CD4-positive, alpha-beta T cell treated with Interleukin-17A for 1 hour (primary cell): Measurements from ENCODE around the gene GDF7.

ENCODE experiments used
- DNase-seq: peaks from one replicate; pipeline ENCODE4 v3.0.0-alpha.2; 2020

The GDF7 gene

DNA sequence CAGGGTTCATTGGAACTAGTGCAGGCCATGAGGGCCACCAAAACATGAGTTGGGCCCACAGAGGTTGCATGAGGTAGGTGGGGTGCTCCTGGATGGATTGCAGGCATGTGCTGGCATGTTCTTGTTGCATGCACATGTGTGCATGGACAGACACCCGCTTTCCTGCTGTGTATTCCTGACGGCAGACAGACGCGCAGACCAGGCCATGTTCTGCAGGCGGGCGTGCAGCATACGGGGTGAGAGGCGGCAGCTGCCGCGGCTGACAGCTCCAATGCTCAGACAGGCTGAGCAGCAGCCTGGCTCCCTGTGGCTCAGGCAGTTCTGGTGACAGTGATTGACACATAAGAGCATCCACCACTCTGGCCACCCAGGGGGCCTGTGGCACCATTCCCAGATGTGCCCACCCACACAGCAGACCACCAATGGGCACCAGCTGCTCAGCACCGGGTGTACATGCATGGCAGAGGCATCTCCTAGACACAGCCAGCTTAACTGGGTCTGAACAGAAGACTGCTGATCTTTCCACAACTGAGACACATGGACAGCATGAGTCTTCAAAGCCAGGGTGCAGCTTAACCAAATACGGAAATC is 37.3 kb upstream of the GDF7 start:
- no peak for DNase-seq

DNA sequence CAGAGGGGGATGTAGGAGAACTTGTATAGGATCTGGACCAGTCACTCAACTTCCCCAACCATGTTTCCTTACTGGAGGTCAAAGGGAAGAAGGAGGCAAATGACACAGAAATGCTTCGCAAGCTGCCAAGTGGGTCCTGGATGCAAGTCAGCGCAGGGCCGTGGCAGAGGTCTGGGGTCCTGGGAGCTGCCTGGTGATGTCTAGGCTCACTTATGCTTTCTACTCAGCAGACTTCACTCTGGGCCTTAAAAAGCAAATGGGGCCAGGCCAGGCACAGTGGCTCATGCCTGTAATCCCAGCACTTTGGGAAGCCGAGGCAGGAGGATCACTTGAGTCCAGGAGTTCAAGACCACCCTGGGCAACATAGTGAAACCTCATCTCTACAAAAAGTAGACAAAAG is 36.0 kb upstream of the GDF7 start:
- DNase-seq, result no peak

DNA sequence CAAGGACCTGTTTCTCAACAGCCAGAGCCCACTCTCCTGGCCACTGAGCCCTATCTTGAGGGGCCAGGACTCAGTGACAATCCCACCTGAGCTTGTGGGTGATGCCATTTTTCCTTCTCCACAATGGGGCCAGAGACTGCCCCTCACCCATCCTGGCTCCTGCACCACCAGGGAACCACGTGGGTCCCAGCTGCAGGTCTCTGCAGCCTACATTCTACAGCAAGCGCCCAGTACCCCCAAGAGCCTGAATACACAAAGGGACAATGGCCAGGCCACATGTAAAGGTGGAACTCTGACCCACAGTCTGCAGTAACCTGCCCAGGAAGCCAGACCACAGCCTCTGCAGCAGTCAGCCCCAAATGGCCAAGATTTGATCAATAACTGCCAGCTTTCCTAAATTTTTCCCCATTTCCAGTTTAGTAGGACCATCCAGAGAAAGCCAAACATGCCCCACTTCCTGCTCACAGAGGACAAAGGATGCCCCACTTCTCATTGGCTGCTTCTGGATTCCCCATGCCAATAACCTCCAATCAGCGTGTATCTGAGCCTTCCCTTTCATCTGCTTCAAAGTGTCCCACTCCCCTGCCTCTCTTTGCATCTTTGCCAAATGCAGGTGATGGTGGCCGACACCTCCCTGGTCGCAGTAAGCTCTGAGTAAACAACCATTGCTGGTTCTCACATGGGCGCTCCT is 35.2 kb upstream of the GDF7 start:
- DNase-seq, result no peak

DNA sequence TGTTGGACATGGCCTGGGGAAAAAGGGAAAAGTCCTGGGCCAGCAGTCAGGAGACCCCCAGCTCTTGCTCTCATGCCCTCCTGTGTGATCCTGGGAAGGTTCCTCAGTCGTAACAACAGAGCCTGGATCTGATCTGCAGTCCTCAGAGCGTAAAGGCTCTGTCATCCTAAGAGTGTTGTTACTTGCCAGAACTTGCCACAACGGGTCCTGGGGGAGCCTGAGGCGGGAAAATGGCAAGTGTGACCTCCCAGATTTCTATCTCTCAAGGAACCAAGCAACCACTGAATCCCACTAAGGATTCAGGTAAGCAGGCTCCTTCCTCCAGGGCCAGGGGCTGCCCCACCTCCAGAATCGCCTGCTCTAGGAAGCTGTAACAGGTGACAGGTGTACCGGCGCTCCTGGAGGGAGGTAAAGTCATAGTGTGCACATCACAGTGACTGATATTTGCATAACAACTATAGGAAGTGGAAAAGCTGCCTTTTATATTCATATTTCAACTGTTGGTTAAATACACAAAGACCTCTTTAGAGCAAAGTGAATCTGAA is 34.4 kb upstream of the GDF7 start:
- no peak for DNase-seq

DNA sequence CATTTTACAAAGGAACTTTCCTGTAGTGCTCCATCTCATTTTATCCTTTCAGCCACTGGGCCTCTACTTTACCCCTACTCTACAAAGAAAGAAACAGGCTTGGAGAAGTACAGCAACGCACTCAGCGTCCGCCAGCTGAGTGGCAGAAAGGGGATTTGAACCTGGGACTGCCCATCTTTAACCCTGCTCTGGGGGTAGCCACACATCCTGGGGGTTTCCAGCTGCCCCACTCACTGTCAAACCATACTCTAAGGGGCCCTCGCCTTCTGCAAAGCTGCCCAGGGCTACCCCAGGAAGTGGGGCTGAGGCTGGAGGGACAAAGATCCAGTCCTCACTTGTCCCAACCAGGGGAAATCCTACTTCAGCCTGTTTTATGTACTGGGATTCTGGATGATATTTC is 33.9 kb upstream of the GDF7 start:
- no peak for DNase-seq

DNA sequence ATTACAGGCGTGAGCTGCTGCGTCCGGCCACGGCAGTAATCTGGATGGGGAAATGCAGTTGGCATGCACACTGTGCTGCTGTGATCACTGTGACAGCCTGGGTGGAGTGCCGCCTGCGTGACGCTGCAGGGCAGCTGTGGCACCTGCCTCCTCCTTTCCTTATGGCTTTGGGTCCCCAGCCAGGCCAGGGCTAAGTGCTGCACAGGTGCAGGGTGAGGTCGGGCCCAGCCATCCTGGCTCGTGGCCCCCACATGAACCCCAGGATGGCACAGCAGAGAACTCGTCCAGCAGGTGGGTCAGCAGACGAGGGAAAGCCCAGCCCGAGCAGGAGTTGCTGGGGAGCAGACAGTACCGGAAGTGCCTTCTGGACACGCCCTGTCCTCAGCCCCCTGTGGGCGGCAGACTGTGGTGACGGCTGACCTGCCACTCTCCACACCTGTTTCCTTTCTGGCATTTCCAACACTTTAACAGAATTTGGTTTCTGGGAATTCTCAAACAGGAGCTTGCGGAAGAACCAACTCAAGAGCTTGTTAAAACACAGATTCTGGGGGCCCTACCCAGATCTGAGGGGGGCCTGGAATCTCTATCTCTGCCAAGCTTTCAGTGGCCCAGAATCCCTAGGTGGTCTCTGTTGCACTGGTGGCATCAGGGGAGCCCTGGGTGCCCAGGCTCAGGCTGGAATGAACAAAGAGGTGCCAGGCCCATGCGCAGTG is 33.0 kb upstream of the GDF7 start:
- DNase-seq, result no peak

DNA sequence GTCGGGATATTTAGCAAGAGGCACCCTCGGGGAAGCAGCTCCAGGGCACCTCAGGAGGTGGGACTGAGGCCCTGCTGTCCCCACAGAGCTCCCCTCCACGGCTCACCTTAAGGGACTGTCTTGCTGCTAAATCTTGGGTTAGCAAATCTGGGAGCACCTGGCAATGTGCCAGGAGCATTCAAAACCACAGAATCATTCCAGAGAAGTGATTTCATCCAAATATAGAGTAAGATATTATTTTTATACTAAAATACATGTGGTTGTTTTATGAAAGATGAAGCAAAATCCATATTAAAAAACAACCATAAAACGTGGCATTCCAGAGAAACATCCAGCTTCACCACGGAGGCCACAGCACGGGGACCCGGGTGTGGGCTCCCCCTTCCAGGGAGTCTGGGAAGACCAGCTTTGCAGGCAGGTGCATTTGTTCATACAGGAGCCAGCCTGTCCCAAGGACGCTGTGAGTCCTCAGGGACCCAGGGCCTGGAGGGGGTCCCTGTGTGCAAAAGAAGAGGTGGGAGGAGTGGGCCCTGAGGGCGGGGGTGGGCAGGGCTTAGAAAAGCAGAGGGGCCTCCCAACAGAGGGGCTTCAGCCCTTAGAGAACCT is 32.3 kb upstream of the GDF7 start:
- no peak for DNase-seq

DNA sequence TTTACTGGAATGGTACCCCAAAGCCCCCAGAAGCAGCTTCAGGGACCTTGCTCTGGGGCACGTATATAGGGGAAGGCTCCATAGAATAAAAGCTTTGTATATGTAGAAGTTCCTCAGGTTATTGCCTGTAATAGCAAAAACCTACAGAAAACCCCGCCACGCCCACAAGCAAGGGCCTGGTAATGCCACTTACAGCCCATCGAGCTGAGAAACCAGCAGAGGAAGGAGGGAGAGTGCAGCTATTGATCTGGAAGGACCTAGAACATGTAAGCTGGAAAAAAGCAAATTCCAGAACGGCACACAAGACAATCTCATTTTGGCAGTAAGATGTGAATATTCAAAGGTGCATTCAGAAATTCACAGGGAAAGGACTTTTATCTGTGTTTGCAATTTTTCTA is 31.8 kb upstream of the GDF7 start:
- DNase-seq, result no peak

DNA sequence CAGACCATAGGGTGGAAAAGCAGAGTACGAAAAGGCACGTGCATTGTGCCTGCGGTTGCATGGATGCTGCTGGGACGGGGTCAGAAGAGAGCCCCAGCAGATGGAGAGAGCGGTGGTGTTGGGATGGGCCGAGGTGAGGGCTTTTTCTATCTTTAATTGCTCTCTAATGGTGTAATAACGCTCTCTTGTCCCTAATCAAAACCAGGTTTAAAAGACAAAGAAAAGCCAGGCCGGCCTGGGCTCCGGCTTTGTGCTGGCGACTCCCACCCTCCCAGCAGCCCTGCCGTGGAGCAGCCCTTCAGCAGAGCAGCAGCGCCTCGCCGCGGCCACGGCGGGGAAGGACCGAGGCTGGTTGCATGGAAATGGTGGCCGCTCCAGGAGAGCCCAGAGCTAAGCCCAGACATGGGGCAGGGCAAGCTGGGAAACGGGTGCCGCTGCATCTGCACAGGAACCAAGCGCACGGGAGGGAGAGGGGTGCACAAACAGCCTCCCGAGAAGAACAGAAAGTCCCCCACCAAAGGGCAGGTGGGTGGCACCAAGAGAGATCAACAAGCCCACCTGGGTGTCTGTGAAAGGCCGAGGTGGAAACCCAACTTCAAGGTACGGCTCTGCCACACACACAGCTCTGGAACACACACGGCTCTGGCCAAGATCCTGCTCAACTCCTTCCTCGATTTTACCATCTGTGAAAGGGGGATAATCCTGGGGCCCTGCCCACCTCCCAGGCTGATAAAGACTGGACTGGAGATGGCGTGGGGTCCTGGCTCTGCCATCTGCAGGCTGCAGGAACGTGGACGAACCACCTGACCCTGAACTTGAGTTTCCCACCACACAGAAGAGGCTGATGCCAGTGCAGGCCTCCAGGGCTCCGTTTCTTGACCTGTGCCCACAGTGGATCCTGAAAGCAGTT is 31.0 kb upstream of the GDF7 start:
- peak; percentile 29 for DNase-seq

DNA sequence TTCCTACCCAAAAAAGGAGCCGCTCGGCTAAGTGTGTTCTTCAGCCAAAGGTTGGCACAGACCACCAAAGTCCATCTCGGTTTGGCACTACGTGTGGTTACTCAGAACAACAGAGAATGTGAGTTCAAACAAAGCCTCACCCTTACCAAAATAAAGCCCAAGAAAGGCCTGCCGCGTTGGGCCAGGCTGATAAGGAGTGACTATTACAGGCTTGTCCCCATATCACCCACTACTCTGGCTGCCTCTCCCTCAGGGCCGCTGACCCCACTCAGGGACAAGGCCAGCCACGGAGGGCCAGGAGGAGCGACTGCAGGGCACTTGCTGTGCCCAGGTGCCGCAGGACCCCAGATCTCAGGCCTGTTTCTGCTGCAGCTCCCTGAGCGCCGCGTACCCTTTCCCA is 29.8 kb upstream of the GDF7 start:
- no peak for DNase-seq

DNA sequence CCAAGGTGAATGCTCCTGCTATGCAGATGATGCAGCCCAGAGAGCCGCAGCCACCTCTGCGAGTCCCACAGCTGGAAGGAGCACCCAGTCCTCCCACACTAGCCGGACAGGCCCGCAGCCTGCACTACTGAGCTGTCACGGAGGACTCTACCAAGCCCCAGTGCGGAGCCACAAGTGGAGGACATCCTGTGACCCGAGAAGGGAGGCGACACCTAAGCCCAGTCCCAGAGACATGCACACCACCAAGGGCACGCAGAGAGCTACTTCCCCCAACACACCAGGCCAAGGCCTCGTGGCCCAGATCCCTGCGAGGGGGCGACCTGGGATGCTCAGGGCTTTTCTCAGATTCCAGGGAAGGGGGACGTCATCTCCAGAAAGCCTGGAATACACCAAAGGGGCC is 28.9 kb upstream of the GDF7 start:
- no peak for DNase-seq

DNA sequence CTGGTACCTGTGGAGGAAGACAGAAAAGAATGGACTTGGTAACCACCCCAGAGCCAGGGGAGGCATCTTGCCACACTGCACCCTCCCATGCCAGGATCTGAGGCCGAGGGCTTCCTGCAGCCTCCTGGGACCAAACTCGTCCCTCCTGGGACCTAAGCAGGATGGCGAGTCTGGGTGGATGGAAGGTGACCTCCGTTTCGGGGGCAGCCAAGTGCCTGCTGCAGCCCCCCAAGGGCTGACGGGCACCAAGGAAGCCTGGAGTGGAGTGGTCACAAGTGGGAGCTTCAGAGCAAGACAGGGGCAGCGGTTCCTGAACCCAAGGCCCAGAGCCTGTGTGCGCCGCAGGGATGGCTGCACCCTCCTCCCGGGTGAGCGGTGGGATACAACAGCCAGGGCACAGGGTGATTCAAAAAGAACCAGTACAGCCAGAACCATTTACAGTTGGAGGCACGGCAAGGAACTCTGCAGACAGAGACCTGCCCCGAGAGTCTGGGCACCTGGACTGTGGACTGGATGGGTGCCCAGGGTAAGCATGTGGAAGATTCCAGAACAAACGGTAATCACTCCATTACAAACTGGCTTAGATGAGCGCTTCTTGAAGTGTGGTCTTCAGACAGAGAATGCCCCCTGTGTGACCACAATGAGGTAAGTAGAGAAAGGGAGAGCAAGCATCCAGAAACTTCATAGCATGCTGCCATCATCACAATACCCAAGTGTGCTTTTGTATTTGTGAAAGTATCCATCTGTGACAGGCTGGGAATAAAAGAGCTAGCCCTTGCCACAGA is 28.1 kb upstream of the GDF7 start:
- DNase-seq, result no peak

DNA sequence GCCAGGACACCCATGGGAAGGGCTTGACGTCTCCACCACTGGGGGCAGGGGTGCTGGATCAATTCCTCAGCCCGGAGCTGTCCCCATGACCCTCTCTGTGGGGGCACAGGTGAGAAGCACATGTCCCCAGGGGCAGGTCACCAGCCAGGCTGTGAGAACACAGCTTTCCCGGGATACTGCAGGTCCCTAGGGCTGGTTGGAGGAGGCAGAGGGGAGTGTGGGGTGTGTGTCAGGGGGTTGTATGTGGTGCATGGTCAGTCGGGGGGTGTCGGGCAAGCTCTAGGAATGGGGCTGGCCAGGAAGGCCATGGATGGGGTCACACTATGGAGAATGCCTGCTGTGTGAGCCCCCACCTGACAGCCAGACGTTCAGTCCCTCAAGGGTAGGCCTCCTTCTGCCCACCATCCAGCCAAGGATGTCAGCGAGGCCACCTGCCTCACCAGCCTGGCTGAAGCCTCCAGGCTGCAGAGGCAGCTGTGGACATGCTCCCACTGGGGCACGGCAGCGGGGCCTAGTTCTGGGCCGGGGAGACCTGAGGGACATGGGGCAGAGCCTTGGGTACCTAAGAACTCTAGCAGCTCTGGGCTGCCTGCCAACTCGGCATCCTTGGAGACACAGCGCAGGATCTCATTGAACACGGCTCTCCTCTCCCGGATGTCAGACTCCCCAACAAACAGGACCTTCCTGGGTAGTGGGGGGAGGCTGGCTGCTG is 26.4 kb upstream of the GDF7 start:
- no peak for DNase-seq

DNA sequence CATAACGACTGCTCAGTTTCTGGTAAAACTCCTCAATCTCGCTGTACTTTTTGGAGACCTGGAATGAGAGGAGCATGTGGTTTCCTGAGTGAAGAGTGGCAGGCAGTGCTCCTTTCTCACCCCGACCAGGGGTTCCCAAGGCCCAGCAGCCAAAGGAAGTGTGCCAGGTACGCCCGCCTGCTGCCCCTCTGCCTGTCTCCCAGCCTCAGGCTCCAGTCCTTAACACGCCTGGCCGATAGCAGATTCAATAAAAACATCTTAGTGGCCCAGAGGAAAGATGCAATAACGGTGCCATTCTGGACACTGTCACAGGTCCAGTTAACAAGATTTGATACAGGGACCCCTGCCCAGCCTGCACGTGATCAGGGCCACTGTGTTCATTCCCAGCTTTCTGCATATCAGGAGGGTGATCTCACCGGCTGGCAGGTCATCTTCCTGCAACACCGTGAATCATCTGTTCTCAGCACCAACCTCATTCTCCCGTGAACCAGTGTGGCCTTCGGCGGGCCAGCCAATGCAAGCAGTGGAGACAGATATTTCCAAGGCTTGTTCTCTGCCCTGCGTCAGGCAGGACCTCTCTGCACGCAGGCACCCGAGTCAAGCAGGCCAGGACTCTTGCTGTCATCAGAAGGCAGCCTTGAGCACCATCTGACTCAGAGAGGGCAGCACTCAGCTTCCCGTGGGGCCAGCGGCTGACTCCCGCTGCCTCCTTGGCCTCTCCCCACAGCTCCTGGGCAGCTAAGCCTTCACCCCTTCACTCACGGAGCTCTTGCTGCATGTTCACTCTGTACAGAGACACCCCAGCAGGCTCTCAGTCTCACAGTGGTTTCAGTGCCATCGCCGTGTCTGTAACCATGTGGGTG is 25.6 kb upstream of the GDF7 start:
- DNase-seq, result no peak

DNA sequence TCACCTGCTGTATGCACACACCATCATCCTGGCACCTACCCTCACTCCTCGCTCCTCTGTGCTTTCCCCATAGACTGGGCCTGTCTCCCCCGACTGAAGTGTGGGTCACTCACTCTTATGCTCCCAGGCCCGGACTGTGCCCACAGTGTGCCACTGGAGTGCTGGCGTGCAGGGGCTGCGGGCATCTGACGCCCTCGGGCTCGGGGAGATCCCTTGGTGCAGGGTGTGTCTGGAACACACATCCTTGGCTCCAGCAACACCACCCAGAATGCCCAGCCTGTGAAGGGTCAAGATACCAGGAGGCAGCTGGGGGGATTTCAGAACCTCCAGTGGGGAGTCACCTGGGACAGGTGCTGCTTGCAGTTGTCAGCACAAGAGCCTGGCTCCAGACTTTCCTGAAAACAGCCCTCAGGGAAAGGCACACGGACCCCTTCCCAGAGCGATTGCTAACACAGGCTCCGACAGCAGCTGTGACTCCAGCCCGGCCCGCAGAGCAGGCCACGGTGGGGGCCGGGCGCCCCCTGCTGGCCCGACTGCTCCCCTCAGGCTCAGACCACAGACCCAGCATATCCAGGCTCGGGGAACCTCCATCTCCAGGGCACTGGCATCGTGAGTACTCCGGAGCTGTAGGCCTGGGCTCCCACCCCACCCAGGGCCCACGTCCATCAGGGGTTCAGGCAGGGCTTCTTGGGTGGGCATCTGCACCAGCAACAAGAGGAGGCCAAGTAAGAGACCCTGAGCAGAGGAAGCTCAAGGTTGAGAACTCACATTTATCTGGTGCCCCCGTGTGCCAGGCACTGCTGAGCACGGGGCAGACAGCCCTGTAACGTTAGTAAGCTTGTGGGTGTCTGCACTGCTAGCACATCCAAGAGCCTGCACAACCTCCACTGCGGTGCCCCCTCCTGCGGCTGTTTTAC is 24.6 kb upstream of the GDF7 start:
- DNase-seq, result peak; percentile 72

DNA sequence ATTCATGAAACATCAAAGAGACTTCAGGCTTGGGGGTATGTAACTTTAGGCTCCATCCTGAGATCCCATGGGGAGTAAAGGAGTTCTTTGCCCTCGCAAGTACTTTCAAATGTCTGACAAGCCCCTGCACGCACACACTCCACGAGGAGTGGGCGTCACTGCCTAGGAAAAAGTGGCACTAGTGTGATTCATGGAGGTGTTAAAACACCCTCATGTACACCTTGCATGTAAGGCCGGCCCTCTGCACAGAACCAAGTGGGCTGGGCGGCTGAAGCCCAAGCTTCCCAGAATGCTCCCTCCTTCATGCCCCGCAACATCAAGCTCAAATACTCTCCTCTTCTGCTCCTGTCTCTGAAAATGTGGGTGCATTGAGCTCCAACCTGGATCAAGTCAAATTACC is 23.9 kb upstream of the GDF7 start:
- no peak for DNase-seq

DNA sequence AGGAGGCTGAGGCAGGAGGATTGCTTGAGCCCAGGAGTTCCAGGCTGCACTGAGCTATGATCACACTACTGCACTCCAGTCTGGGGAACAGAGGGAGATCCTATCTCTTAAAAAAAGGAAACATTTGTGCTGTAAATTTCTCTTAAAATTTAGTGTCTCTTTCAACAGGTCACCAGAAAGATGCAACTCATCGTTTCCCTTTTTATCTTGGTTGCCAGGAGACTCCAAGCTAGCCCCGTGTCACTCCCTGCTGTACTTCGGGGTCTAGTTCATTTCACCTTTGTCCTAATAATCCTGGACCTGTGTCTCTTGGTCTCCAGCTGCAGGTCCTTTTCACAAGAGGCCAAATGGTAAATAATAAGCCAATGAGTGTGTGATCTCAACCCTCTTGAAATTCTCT is 23.1 kb upstream of the GDF7 start:
- no peak for DNase-seq

DNA sequence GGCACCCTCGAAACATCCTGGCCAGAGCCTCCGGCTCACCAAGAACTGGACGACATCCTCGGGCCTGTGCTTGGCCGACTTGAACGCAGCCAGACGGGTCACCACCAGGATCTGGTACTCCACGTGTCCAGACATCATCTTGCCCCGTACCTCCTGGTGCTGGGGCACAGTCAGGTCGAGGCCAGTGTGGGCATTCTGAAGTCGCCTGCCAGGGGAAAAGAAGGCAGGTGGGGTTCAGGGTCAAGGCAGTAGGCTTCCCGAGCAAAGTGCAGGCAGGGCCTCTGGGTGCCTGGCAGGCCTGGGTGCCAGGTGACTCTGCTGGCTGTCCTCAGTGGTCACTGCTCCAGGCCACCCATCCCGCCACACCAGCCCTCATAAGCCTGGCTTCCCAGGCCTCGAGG is 21.6 kb upstream of the GDF7 start:
- no peak for DNase-seq

DNA sequence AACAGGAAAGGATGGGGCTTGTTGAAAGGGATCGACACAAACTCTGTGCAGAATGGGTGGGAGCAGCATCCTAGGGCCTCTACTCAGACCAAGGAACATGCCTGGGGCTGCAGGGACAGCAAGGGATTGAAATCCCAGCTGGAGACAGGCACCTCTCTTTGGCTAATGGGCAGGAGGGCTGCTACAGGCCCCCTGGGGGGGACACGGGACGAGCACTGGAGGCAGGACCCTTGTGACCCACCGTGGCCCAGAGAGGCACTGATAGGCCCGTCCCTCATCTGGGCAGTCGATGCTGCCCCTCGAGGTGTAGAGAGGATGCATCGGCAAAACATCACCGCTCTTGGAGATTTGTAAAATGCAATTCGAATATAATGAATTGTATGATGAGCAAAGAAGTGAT is 21.2 kb upstream of the GDF7 start:
- no peak for DNase-seq
